ENCODE measurements around the gene CFAP161. TPM values are rescaled to one million over a fixed set of nuclear protein-coding genes. Genes with fewer than 3 reads are reported as not detected.

The CFAP161 gene
- total RNA-seq, 1 donor from 2014 or later: 0.36 TPM

DNA sequence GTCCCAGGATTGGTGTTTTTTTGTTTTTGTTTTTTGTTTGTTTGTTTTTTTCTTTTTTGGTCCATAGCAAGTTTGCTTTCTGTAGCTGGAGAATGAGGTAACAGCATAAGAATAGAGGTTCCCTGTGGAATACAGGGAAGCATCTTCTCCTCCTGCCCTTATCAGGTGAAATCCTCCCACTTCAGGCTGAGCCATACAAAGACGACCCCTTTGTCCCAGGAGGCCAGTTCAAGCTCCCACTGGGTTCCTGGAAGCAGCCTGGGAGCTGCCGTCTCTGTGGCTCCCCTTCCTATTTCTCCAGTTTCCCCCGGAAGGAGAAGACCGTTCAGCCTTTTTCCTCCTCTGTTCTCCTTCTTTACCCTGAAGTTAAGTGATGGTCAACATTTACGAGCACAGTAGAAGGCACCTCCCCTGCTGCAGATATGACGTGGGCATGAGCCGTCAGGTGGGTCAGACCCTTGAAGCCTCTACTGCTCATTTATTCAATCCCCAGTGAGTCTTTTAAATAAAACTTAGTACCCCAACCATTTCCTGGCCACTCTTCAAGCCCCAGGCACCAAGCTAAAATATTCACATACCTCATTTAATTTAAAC is 63.7 kb downstream of the CFAP161 start:
- no peak overlapping the region for H3K4me3 Mint-ChIP-seq

More for the DNA sequence above, 63.7 kb downstream of the CFAP161 start:
- TF ChIP-seq, protein P1, sequence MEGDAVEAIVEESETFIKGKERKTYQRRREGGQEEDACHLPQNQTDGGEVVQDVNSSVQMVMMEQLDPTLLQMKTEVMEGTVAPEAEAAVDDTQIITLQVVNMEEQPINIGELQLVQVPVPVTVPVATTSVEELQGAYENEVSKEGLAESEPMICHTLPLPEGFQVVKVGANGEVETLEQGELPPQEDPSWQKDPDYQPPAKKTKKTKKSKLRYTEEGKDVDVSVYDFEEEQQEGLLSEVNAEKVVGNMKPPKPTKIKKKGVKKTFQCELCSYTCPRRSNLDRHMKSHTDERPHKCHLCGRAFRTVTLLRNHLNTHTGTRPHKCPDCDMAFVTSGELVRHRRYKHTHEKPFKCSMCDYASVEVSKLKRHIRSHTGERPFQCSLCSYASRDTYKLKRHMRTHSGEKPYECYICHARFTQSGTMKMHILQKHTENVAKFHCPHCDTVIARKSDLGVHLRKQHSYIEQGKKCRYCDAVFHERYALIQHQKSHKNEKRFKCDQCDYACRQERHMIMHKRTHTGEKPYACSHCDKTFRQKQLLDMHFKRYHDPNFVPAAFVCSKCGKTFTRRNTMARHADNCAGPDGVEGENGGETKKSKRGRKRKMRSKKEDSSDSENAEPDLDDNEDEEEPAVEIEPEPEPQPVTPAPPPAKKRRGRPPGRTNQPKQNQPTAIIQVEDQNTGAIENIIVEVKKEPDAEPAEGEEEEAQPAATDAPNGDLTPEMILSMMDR (conservative IDR thresholded peaks at IDR 0.05): no peak
- no peak for DNase-seq (ENCODE audit: extremely low spot score, unreplicated experiment)
- H3K27me3 Mint-ChIP-seq: peaks cover 14% of the 10 kb centered on the region
- peaks cover 3% of the 10 kb centered on the region for H3K4me1 Mint-ChIP-seq (ENCODE audit: unreplicated experiment)
- H3K27ac Mint-ChIP-seq: no peak overlapping the region
- H3K9me3 Mint-ChIP-seq: no peaks in the 10 kb centered on the region
- H3K36me3 Mint-ChIP-seq: no peaks in the 10 kb centered on the region

Other genes starting within 250 kb of the CFAP161 start
- gene MESD, start 144.5 kb upstream of the CFAP161 start, total RNA-seq (ENCODE audit: low replicate concordance): 30.7 and 36.6 TPM in 2 replicates
- gene TLNRD1, start 133.3 kb upstream of the CFAP161 start, total RNA-seq (ENCODE audit: low replicate concordance): 16.7 and 20.1 TPM in 2 replicates
- 0.14 TPM in 1 of 2 replicates, not detected in the other for gene IL16, start 62.6 kb downstream of the CFAP161 start, total RNA-seq (ENCODE audit: low replicate concordance)
- 7.8 and 15.1 TPM in 2 replicates for gene STARD5, start 189.9 kb downstream of the CFAP161 start, total RNA-seq (ENCODE audit: low replicate concordance)
- 0.07 and 0.10 TPM in 2 replicates for gene TMC3, start 239.9 kb downstream of the CFAP161 start, total RNA-seq (ENCODE audit: low replicate concordance)